Measurements from ENCODE around the gene MAP2K5.
"Not testable (repeated sequence)": the region's sequence is repeated elsewhere in the genome, so short reads cannot be mapped to it uniquely, and the experiment has no call there.

MAP2K5 gene

GRCh38 chr15:67607959-67608637, 65.6 kb downstream of the MAP2K5 start:
- no peaks in the 10 kb centered on the region for H3K36me3 ChIP-seq (ENCODE audit: control insufficient read depth, insufficient read depth, low read length)
- H3K27ac ChIP-seq (ENCODE audit: insufficient read depth, low read length, poor library complexity, severe bottlenecking), result no peak overlapping the region
- no peaks in the 10 kb centered on the region for H3K9me3 ChIP-seq (ENCODE audit: control insufficient read depth, low read length)
- H3K4me1 ChIP-seq (ENCODE audit: control insufficient read depth, insufficient read depth, low read length, poor library complexity, severe bottlenecking), result no peaks in the 10 kb centered on the region
- no peak for DNase-seq
- no peak overlapping the region for H3K4me3 ChIP-seq (ENCODE audit: insufficient read depth, low read depth, low read length, poor library complexity, severe bottlenecking)
- no peaks in the 10 kb centered on the region for H3K27me3 ChIP-seq (replicated peaks; ENCODE audit: control insufficient read depth, insufficient read depth, low read length, poor library complexity, severe bottlenecking)

- Histone ChIP-seq H3K27me3 (replicated peaks; ENCODE audit: control insufficient read depth, insufficient read depth, low read length, poor library complexity, severe bottlenecking) (no peaks in the 10 kb centered on the region), H3K4me1 (ENCODE audit: control insufficient read depth, insufficient read depth, low read length, poor library complexity, severe bottlenecking) (no peaks in the 10 kb centered on the region), H3K36me3 (ENCODE audit: control insufficient read depth, insufficient read depth, low read length) (no peaks in the 10 kb centered on the region), H3K9me3 (ENCODE audit: control insufficient read depth, low read length) (no peaks in the 10 kb centered on the region), H3K27ac (ENCODE audit: insufficient read depth, low read length, poor library complexity, severe bottlenecking) (no peak overlapping the region), H3K4me3 (ENCODE audit: insufficient read depth, low read depth, low read length, poor library complexity, severe bottlenecking) (no peak overlapping the region)
- no peak for DNase-seq
Measured at GRCh38 chr15:67608638-67608959, 66.1 kb downstream of the MAP2K5 start.

GRCh38 chr15:67611370-67612369, 69.2 kb downstream of the MAP2K5 start:
- H3K27me3 ChIP-seq (replicated peaks; ENCODE audit: control insufficient read depth, insufficient read depth, low read length, poor library complexity, severe bottlenecking), result no peaks in the 10 kb centered on the region
- H3K4me3 ChIP-seq (ENCODE audit: insufficient read depth, low read depth, low read length, poor library complexity, severe bottlenecking), result no peak overlapping the region
- H3K36me3 ChIP-seq (ENCODE audit: control insufficient read depth, insufficient read depth, low read length), result no peaks in the 10 kb centered on the region
- H3K9me3 ChIP-seq (ENCODE audit: control insufficient read depth, low read length), result no peaks in the 10 kb centered on the region
- H3K4me1 ChIP-seq (ENCODE audit: control insufficient read depth, insufficient read depth, low read length, poor library complexity, severe bottlenecking), result no peaks in the 10 kb centered on the region
- DNase-seq, result no peak
- H3K27ac ChIP-seq (ENCODE audit: insufficient read depth, low read length, poor library complexity, severe bottlenecking), result no peak overlapping the region

GRCh38 chr15:67613211-67613610, 70.7 kb downstream of the MAP2K5 start:
- Histone ChIP-seq H3K36me3 (ENCODE audit: control insufficient read depth, insufficient read depth, low read length) (no peaks in the 10 kb centered on the region), H3K4me1 (ENCODE audit: control insufficient read depth, insufficient read depth, low read length, poor library complexity, severe bottlenecking) (no peaks in the 10 kb centered on the region), H3K27ac (ENCODE audit: insufficient read depth, low read length, poor library complexity, severe bottlenecking) (no peak overlapping the region), H3K9me3 (ENCODE audit: control insufficient read depth, low read length) (no peaks in the 10 kb centered on the region), H3K27me3 (replicated peaks; ENCODE audit: control insufficient read depth, insufficient read depth, low read length, poor library complexity, severe bottlenecking) (no peaks in the 10 kb centered on the region), H3K4me3 (ENCODE audit: insufficient read depth, low read depth, low read length, poor library complexity, severe bottlenecking) (no peak overlapping the region)
- no peak for DNase-seq

- no peak for DNase-seq
- H3K9me3 ChIP-seq (ENCODE audit: control insufficient read depth, low read length), result no peaks in the 10 kb centered on the region
Measured at GRCh38 chr15:67613708-67614107, 71.2 kb downstream of the MAP2K5 start.

GRCh38 chr15:67615131-67615534, 72.6 kb downstream of the MAP2K5 start:
- H3K27me3 ChIP-seq (replicated peaks; ENCODE audit: control insufficient read depth, insufficient read depth, low read length, poor library complexity, severe bottlenecking); H3K36me3 ChIP-seq (ENCODE audit: control insufficient read depth, insufficient read depth, low read length); H3K4me3 ChIP-seq (ENCODE audit: insufficient read depth, low read depth, low read length, poor library complexity, severe bottlenecking); DNase-seq; H3K27ac ChIP-seq (ENCODE audit: insufficient read depth, low read length, poor library complexity, severe bottlenecking); H3K4me1 ChIP-seq (ENCODE audit: control insufficient read depth, insufficient read depth, low read length, poor library complexity, severe bottlenecking); H3K9me3 ChIP-seq (ENCODE audit: control insufficient read depth, low read length): not testable (repeated sequence)

More at GRCh38 chr15:67613708-67614107, 71.2 kb downstream of the MAP2K5 start:
- no peaks in the 10 kb centered on the region for H3K4me1 ChIP-seq (ENCODE audit: control insufficient read depth, insufficient read depth, low read length, poor library complexity, severe bottlenecking)
- H3K36me3 ChIP-seq (ENCODE audit: control insufficient read depth, insufficient read depth, low read length), result no peaks in the 10 kb centered on the region
- no peak overlapping the region for H3K27ac ChIP-seq (ENCODE audit: insufficient read depth, low read length, poor library complexity, severe bottlenecking)
- no peaks in the 10 kb centered on the region for H3K27me3 ChIP-seq (replicated peaks; ENCODE audit: control insufficient read depth, insufficient read depth, low read length, poor library complexity, severe bottlenecking)
- H3K4me3 ChIP-seq (ENCODE audit: insufficient read depth, low read depth, low read length, poor library complexity, severe bottlenecking), result no peak overlapping the region

GRCh38 chr15:67618297-67618696, 75.8 kb downstream of the MAP2K5 start:
- Histone ChIP-seq H3K27me3 (replicated peaks; ENCODE audit: control insufficient read depth, insufficient read depth, low read length, poor library complexity, severe bottlenecking) (no peaks in the 10 kb centered on the region), H3K9me3 (ENCODE audit: control insufficient read depth, low read length) (no peaks in the 10 kb centered on the region), H3K4me3 (ENCODE audit: insufficient read depth, low read depth, low read length, poor library complexity, severe bottlenecking) (no peak overlapping the region), H3K36me3 (ENCODE audit: control insufficient read depth, insufficient read depth, low read length) (peaks cover 3% of the 10 kb centered on the region), H3K4me1 (ENCODE audit: control insufficient read depth, insufficient read depth, low read length, poor library complexity, severe bottlenecking) (no peaks in the 10 kb centered on the region), H3K27ac (ENCODE audit: insufficient read depth, low read length, poor library complexity, severe bottlenecking) (no peak overlapping the region)
- no peak for DNase-seq

GRCh38 chr15:67622110-67622509, 79.6 kb downstream of the MAP2K5 start:
- Histone ChIP-seq H3K27ac (ENCODE audit: insufficient read depth, low read length, poor library complexity, severe bottlenecking) (no peak overlapping the region), H3K36me3 (ENCODE audit: control insufficient read depth, insufficient read depth, low read length) (peaks cover 4% of the 10 kb centered on the region), H3K4me1 (ENCODE audit: control insufficient read depth, insufficient read depth, low read length, poor library complexity, severe bottlenecking) (no peaks in the 10 kb centered on the region), H3K9me3 (ENCODE audit: control insufficient read depth, low read length) (no peaks in the 10 kb centered on the region), H3K27me3 (replicated peaks; ENCODE audit: control insufficient read depth, insufficient read depth, low read length, poor library complexity, severe bottlenecking) (no peaks in the 10 kb centered on the region), H3K4me3 (ENCODE audit: insufficient read depth, low read depth, low read length, poor library complexity, severe bottlenecking) (no peak overlapping the region)
- no peak for DNase-seq

GRCh38 chr15:67632261-67632660, 89.8 kb downstream of the MAP2K5 start:
- Histone ChIP-seq H3K9me3 (ENCODE audit: control insufficient read depth, low read length) (no peaks in the 10 kb centered on the region), H3K36me3 (ENCODE audit: control insufficient read depth, insufficient read depth, low read length) (no peaks in the 10 kb centered on the region), H3K4me1 (ENCODE audit: control insufficient read depth, insufficient read depth, low read length, poor library complexity, severe bottlenecking) (no peaks in the 10 kb centered on the region), H3K4me3 (ENCODE audit: insufficient read depth, low read depth, low read length, poor library complexity, severe bottlenecking) (no peak overlapping the region), H3K27ac (ENCODE audit: insufficient read depth, low read length, poor library complexity, severe bottlenecking) (no peak overlapping the region), H3K27me3 (replicated peaks; ENCODE audit: control insufficient read depth, insufficient read depth, low read length, poor library complexity, severe bottlenecking) (no peaks in the 10 kb centered on the region)
- no peak for DNase-seq

GRCh38 chr15:67635950-67636349, 93.4 kb downstream of the MAP2K5 start:
- H3K9me3 ChIP-seq (ENCODE audit: control insufficient read depth, low read length); H3K27me3 ChIP-seq (replicated peaks; ENCODE audit: control insufficient read depth, insufficient read depth, low read length, poor library complexity, severe bottlenecking); DNase-seq; H3K36me3 ChIP-seq (ENCODE audit: control insufficient read depth, insufficient read depth, low read length); H3K4me1 ChIP-seq (ENCODE audit: control insufficient read depth, insufficient read depth, low read length, poor library complexity, severe bottlenecking); H3K4me3 ChIP-seq (ENCODE audit: insufficient read depth, low read depth, low read length, poor library complexity, severe bottlenecking); H3K27ac ChIP-seq (ENCODE audit: insufficient read depth, low read length, poor library complexity, severe bottlenecking): not testable (repeated sequence)
